Measurements from ENCODE around the gene SLC34A2.
"Not testable (repeated sequence)": the region's sequence is repeated elsewhere in the genome, so short reads cannot be mapped to it uniquely, and the experiment has no call there.

The SLC34A2 gene, protein sequence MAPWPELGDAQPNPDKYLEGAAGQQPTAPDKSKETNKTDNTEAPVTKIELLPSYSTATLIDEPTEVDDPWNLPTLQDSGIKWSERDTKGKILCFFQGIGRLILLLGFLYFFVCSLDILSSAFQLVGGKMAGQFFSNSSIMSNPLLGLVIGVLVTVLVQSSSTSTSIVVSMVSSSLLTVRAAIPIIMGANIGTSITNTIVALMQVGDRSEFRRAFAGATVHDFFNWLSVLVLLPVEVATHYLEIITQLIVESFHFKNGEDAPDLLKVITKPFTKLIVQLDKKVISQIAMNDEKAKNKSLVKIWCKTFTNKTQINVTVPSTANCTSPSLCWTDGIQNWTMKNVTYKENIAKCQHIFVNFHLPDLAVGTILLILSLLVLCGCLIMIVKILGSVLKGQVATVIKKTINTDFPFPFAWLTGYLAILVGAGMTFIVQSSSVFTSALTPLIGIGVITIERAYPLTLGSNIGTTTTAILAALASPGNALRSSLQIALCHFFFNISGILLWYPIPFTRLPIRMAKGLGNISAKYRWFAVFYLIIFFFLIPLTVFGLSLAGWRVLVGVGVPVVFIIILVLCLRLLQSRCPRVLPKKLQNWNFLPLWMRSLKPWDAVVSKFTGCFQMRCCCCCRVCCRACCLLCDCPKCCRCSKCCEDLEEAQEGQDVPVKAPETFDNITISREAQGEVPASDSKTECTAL

DNA sequence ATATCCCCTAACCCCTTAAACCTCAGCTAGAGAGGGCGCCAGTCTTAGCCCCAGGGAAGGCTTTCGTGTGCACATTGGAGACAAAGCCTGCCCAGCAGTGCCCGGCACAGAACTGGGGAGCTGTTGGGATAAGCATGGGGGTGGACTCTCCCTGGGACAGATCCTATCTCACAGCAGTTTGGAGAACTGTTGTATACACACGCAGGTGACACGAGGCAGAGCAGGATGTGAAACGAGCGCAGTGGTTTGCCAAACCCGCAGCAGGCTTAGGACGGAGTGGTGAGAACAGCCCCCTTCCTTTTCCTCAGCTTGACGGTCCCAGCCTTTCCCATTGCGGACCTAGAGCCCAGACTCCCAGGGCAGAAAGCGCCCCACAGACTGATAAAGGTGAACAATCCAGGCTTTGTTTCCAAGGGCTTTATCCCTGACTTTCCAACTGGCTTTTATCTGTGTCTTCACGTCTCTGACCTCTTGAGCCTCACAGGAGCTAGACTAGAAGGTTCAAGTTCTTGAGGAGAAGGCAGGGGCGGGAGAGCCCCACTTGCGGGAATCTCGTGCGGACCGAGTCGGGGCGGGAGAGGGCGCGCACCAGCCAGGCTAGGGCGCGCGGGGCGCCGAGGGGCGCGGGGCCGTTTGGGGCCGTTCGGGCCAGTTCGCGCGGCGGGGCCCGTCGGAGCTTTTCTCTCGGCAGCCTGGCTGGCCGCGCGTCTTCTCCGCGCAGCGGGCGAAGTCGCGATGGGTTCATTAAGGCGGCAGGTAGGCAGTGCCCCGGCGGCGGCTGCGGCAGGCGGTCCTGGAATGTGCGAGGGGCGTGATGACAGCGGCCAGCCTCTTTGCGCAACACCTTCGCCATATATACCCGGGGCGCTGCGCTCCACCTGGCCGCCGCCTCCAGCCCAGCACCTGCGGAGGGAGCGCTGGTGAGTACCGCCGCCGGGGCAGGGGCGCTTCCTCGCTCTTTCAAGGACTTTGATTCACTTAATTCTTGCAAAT is at the start of gene SLC34A2:
Gene SLC34A2, plus strand, starts transcription at position 881 of the 993 bp plus-strand sequence. CDS start 6,650 bp downstream, outside the sequence.
- DNase-seq, result no peak

DNA sequence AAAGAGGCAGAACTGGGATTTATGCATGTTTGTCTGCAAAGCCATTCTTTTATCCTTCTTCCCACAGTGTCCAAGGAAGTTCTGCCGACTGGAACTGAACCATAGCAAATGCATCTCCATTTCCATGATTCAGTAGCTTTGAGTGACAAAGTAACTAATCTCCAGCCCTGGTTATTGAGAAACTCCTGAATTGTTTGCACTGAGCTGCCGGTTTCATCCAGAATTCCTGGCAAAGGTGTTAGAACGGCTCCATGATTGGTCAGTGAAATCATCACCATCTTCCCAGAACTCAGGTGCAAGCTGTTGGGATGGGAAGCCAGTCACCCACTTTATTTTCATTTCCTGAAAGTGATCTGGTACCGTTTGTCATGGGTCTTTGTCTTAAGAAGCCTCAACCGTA is 47.0 kb upstream of the SLC34A2 start:
- DNase-seq, result no peak

DNA sequence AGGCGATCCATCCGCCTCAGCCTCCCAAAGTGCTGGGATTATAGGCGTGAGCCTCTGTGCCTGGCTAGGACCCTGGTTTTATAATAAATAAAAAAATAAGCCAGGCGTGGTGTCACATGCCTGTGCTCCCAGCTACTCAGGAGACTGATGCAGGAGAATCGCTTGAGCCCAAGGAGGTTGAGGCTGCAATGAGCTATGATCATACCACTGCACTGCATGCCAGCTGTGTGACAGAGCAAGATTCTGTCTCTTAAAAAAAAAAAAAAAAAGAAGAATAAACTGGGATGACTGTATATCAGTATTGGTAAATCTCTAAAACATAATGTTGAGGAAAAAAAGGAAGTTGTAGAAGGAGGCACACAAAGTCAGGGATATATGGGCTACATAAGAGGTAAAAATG is 45.7 kb upstream of the SLC34A2 start:
- DNase-seq, result no peak

DNA sequence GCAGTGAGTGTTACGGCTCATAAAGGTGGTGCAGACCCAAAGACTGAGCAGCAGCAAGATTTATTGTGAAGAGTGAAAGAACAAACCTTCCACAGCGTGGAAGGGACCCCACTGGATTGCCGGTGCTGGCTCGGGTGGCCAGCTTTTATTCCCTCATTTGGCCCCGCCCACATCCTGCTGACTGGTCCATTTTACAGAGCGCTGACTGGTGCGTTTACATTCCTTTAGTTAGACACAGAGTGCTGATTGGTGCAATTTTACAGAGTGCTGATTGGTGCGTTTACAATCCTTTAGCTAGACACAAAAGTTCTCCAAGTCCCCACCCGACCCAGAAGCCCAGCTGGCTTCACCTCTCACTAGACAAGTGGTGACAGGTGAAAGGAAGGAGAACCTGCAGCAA is 42.0 kb upstream of the SLC34A2 start:
- DNase-seq, result not testable (repeated sequence)

DNA sequence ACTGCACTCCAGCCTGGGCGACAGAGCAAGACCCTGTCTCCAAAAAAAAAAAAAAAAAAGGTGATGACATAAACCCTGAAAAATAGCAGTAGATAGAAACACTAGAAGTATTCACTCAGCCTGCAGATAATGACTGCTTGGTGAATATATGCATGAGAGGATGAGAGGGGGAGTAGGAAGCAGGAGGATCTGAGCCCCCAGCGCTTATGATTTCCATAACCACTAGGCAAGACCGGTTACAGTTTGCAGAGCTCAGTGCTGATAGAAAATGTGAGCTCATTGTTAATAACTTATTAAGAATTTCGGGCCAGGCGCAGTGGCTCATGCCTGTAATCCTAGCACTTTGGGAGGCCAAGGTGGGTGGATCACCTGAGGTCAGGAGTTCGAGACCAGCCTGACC is 40.8 kb upstream of the SLC34A2 start:
- no peak for DNase-seq

DNA sequence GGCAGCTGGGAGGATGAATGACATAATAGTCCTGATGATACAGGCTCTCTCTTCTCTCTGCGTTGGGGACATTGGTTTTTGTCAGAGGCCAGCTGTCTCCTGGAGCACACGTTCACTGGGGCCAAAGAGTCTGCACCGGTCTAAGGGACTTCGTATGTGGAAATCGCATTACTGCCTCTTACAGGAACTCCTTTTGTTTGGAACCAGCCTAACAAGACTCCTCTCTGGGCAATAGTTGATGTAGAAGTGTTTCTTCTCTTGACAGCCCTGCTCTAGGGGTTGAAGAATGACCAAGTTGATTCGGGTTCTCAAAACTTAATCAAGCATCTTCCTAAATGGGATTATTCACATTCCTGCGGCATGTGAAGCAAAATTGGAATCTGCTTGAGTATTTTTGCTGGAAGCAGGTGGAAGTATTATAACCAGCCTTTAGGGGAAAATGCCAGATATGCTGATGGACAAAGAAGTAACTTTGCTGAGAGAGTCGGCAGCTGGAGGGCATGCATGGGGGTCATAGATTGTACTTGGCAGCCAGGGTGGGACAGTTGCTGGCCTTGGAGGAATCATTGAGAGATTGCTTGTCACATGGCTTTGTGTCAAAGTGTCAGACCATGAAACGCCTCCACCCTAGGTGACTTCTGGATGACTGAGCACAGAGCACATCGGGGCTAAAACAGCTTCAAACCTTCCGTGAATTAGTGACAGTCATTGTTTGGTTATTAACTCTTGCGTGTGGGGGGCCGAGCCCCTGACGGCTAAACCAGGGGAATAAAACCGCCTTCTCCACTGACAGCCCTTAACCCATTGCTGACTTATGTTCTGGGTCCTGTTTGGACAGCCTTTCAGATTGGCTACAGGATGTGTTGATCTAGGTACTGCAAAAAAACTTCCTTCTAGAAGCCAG is 34.4 kb upstream of the SLC34A2 start:
- no peak for DNase-seq

DNA sequence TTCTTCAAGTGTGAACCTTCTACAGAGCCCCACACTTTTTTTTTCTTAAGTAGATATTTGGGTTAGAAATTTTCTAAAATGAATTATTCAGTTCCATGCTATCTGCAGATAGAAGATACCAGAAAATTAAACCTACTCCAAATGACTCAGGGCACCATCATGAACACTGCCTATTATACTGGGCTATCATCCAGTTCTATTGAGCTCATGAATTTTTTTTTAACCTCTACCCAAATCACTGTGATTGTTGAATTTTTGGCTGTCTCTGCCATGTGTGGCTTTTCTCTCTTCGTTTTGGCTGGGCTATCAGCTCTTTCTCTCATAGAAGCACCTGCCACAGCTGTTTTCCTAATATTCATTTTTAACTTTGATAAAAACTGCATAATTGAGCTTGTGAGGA is 31.0 kb upstream of the SLC34A2 start:
- no peak for DNase-seq

DNA sequence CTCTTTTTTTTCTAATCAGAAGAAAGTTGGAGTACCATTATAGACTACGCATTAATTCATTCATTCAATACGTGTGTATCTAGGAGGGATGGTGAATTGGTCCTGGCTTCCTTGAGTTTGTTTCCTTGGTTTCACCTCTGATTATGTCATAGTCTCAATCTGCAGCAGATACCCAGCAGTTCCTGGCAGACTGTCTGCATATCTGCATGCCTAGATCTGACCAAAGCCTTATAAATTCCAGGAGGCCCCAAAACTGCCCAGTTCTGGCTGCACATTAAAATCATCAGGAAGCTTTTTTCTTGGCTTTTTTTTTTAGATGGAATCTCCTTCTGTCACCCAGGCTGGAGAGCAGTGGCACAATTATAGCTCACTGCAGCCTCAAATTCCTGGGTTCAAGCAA is 27.2 kb upstream of the SLC34A2 start:
- DNase-seq, result no peak

DNA sequence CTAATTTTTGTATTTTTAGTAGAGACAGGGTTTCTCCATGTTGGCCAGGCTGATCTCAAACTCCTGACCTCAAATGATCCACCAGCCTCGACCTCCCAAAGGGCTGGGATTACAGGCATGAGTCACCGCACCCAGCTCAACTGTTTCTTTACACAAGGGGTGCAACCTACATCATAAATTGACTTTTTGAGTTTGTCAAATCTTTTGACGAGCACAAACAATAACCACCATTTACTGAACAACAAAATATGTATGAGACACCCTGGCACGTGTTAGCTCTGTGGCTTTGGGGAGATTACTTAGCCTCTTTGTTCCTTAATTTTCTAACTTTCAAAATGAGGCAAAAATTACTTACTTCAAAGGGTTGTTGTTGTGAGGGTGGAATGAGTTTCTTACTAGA is 23.5 kb upstream of the SLC34A2 start:
- DNase-seq, result no peak

DNA sequence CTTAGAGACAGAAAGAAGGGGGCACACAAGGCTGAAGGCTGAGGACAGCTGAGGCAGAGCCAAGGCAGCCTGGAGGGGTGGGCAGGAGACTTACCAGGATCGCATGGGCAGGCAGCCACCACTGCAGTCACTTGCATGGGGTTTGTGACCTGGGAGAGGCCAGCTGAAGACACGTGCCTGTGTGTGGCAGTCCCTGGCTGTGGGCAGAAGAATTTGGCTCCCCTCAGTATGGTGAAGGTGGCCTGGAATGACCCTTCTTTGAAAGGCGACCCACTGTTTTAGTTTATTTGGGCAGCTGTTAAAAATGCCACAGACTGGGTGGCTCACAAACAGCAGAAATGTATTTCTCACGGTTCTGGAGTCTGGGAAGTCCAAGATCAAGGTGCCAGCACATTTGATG is 22.1 kb upstream of the SLC34A2 start:
- DNase-seq, result no peak

DNA sequence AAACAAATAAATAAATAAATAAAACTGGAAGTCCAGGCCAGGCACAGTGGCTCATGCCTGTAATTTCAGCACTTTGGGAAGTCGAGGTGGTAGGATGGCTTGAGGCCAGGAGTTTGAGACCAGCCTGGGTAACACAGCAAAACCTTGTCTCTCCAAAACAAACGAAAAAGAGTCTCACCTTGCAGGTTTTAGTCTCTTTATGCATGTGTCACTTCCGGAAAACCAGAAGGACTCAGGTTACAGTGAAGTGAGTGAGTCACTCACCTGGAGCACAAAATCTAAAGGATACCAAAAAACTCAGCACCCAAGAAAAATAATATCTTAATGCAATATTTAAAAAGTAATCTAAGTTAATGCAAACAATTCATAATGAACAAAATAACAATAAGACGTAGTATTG is 20.1 kb upstream of the SLC34A2 start:
- no peak for DNase-seq

DNA sequence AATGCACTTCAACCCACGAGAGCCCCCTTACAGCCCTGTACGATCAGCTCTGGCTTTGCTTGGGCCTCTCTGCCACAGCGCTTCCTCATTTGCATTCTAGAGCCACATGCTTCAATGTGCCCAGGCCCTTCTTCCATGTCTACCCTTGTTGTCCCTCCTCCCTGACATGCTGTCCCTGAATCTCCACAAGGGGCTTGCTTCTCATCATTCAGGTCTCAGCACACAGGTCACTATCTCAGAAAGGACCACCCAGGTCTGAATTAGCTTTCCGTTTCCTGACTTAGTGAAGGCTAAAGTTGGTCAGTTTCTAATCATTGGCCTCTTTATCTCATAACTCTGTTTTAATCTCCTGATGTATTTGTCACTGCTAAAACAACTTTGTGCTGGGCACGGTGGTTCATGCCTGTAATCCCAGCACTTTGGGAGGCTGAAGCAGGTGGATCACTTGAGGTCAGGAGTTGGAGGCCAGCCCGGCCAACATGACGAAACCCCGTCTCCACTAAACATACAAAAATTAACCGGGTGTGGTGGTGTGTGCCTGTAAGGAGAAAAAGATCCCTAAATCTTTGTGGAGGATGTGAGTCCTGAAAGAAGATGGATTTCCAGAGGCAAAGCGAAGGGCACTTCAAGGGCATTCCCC is 17.9 kb upstream of the SLC34A2 start:
- DNase-seq, result no peak

DNA sequence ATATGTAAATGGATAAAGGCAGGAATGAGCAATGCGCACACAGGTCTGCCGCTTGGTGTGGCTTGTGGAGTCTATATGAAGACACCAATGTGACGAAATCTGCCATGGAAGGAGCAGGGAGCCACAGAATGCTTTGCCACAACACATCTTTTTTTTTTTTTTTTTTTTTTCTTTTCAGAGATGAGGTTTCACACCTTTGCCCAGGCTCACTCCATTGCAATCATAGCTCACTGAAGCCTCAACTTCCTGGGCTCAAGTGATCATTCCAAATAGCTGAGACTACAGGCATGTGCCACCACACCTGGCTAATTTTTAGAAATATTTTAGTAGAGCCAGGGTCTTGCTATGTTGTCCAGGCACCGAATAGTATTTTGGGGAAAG is 17.4 kb upstream of the SLC34A2 start:
- DNase-seq, result no peak

DNA sequence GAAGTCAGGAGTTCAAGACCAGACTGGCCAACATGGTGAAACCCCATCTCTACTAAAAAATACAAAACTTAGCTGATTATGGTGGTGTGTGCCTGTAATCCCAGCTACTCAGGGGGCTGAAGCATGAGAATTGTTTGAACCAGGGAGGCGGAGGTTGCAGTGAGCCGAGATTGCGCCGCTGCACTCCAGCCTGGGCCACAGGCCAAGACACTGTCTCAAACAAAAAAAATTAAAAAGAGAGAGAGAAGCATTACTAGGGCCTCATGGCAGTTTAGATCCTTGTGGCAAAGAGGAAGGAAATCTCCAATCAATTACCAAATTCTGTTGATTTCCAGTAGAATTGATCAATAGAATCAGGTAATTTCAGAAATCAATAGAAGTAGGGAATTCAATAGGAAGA is 16.8 kb upstream of the SLC34A2 start:
- no peak for DNase-seq

DNA sequence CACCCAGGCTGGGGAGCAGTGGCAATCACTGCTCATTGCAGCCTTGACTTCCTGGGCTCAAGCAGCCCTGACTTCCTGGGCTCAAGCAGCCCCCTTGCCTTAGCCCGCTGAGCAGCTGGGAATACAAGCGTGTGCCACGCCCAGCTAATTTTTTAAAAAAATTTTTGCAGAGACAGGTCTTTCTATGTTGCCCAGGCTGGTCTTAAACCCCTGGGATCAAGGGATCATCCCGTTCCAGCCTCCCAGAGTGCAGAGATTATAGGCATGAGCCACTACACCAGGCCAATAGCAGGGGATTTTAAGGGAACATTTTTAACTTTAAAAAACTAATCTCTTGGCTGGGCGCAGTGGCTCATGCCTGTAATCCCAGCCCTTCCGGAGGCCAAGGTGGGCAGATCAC is 5.3 kb upstream of the SLC34A2 start:
- no peak for DNase-seq

DNA sequence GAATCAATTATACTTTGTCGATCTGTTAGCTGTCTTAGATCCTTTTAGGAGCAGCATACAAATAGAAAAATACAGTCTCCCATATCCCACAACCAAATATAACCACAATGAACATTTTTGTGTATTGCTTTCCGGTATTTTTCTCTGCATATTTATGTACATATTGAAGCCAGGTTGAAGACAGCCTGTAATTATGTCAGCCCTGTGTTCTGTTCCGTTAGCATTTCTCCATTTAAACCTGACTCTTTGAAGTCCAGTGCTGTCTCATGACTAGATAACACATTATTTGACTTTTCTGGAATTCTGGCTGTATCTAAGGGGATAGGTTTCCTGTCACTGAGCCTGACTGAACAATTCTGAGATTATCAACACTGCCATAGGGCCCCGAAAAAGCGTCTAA is 4.0 kb upstream of the SLC34A2 start:
- DNase-seq, result no peak

DNA sequence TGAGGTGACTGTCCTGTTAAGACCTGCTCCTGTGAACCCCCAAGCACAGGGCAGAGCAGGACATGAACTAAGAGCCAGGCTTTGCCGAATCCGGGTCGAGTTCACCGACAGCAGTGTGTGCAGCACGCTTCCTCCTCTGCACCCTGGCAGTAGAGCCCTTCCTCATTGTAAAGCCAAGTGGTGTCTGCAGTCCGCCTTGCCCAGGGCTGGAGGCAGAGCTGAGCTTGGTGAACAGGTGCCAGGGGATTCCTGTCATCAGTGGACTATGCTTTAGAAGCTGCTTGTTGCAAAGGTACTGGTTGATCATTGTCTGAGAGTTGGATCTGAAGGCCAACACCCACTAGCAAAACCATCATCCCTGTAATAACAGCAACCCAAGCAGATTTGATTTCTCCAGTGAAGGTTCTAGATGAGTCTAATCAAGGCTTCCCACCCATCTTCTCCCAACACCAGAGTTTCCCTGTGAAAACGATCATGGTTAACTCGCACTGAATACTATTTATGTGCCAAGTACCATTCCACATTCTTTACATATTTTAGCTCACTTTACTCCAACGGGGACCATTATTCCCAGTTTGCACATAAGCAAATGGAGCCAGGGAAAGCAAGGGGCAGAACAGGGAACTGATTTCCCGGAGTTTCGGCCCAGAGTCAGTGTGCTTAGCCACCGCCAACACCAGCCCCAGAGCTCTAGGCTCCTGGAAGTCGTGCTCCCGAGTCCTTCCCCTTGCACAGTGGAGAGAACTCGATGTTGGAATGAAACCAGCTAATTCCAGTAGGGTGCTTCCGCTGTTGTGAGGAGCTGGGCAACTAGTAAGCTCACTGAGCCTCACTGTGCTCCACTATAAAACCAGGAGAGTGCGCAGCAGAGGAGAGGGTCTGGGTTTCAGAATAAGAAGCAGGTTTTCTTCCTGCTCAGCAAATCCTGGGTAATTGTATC is 1.4 kb upstream of the SLC34A2 start:
- no peak for DNase-seq

DNA sequence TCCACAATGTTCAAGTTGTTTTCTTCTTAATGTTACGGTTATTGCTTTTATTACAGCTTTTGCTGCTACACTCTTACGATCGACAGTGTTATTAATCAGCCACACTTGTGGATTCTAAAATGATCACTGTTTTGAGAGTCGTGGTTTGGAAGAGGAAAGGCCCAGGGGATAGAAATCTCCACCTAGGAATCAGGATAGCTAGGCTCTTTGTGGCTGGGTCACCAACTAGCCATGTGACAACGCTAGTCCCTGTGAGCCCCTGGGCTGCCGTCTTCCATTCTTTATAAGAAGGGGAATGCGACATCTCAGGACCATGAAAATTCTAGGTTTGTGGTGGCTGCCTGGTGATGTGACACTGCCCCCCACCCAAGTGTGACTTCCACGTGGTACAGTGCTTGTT is 380 bp downstream of the SLC34A2 start:
- DNase-seq, result no peak

DNA sequence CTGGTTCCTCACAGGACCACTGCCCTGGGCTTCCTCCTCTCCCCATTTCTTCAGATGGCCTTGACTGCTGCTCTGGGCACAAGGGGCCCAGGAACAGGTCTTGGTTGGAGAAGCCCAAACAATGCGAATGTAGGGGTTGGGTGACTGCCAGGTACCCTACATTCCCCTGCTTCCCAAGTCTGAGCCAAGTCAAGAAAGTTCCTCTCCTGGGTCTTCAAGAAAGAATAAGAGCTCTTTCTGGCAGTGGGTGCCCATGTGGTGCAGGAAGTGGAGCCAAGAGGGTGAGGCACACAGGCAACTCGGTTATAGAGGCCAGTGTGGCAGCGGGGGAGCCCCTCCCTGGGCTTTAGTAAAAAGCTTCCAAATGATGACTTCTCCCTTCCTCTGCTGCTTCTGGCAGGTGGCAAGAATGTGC is 2.7 kb downstream of the SLC34A2 start:
- DNase-seq, result no peak
